IPS-18c (cell line): Measurements from ENCODE around the gene SERPINA1.
"Not testable (repeated sequence)": the region's sequence is repeated elsewhere in the genome, so short reads cannot be mapped to it uniquely, and the experiment has no call there.

Experiments
- H3K4me3 ChIP-seq: 2 replicates; pipeline ENCODE4 v1.7.0; 2013; ENCODE audit warnings: low read depth, mild to moderate bottlenecking, low read length, moderate library complexity; ENCODE audit not compliant: insufficient read depth
- H3K9me3 ChIP-seq: one replicate; pipeline ENCODE4 v1.6.1; 2013; ENCODE audit warnings: mild to moderate bottlenecking, low read length, moderate library complexity; ENCODE audit not compliant: control insufficient read depth, insufficient read depth

SERPINA1 gene

DNA sequence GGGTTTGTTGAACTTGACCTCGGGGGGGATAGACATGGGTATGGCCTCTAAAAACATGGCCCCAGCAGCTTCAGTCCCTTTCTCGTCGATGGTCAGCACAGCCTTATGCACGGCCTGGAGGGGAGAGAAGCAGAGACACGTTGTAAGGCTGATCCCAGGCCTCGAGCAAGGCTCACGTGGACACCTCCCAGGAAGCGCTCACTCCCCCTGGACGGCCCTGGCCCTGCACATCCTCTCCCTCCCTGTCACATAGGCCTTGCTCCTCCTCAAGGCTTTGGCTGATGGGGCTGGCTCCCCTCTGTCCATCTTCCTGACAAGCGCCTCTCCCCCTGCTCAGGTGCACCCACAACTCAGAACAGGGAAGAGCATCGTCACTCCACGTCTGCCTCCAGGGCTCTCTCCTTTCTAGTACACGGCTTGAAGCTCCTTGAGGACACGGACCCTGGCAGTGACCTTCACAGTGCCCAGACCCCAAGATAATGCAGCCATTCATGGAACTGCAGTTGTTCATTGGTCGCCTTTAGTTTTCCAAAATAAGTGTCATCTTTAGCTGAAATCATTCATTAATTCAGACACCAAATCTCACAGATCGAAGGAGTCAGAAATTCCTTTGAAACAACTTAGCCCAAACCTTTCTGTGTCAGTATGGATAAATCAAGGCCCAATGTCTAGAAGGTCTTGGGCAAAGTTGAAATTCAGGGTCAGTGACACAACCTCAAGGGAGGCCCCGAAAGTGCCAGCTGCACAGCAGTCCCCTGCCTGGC is 9.7 kb downstream of the SERPINA1 start:
- H3K9me3 ChIP-seq = no peaks in the 10 kb centered on the region
- H3K4me3 ChIP-seq = no peak overlapping the region

DNA sequence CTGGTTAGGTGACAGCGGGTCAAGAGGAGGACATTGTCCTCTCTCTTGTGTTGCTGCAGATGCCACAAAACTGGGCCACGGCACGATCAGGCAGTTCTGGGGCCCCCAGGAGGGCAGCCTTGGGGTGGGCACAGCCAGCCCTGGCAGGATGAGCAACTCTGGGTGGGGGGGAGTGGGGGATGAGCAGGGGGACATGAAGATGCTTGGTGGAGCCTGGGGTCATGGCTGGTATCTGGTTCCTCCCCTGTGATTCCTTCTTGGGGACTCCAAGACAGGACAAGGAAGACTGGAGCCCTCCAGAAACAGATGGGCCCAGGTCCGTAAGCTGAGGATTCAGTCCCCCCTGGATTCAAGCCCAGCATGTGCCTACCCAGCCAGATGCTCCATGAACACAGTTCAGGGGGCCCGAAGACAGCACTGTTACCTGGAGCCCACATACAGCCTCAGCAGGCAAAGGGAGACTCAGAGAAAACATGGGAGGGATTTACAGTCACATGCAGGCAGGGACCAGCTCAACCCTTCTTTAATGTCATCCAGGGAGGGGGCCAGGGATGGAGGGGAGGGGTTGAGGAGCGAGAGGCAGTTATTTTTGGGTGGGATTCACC is 10.4 kb downstream of the SERPINA1 start:
- H3K4me3 ChIP-seq = no peak overlapping the region
- H3K9me3 ChIP-seq = no peaks in the 10 kb centered on the region

DNA sequence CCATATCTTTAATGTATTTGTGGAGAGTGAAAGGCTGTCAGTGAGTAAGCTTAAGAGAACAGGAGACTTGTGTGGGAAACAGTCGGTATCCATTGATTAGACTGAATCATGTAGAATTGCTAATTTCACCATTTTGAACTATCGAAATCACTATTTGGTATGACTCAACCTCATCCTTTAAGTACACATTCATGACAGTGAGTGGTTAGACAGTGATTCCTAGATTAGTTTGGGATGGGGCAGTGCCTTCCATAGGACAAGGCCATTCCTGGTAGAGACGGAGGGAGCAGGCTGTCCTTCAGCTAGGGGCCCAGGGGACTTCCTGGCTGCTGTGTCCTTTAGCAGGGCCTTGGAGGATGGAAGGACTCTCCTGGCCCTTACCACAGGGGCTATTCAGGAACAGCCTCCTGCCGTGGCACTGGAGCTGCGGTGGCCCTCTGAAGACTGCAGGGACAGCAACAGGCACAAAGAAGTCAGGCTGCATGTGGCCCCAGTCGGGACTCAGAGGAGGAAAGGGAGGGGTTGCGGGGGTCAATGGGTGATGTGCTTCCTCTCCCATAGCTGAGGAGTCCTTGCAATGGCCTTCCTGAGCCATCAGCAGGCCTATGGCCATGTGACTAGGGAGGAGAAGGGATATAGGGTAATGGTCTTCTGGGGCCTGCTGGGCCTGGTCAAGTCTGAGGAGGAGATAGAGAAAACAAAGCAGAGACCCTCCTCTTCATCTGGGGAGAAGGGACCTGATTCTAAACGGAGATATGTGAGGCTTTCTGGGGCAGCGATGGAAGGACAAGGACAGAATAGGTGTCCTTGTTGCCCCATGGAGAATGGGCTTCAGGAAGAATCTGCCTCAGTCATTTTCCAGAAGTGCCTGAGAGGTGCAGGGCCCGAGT is 11.2 kb downstream of the SERPINA1 start:
- H3K9me3 ChIP-seq = no peaks in the 10 kb centered on the region
- H3K4me3 ChIP-seq = no peak overlapping the region

GRCh38 chr14:94376108-94376975 is 12.1 kb downstream of the SERPINA1 start:
- Histone ChIP-seq H3K4me3 (no peak overlapping the region), H3K9me3 (no peaks in the 10 kb centered on the region)

GRCh38 chr14:94375552-94376107 is 12.8 kb downstream of the SERPINA1 start:
- Histone ChIP-seq H3K4me3 (no peak overlapping the region), H3K9me3 (no peaks in the 10 kb centered on the region)

- no peaks in the 10 kb centered on the region for H3K9me3 ChIP-seq
Observed at GRCh38 chr14:94374749-94375260, 13.6 kb downstream of the SERPINA1 start.

DNA sequence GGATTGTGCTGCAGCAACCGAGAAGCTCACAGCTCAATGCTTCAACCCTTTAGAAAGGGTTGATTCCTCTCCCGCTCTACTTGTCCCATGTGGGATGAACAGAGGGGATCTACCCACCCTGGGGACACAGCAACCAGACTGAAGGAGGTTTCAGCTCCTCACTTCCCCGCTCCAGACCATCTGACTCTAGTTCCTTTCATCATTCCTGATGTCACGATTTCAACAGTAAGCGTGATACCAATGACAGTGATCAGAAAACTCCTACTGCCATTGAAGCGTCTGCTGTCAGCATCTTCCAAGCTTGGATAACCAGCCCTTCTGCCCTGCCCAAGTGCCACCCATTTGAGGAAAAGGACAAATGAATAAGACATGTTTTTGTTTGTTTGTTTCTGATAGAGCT is 14.3 kb downstream of the SERPINA1 start:
- no peak overlapping the region for H3K4me3 ChIP-seq

More at GRCh38 chr14:94374749-94375260, 13.6 kb downstream of the SERPINA1 start:
- H3K4me3 ChIP-seq = no peak overlapping the region

GRCh38 chr14:94373708-94374107 is 14.7 kb downstream of the SERPINA1 start:
- no peak overlapping the region for H3K4me3 ChIP-seq
- H3K9me3 ChIP-seq = no peaks in the 10 kb centered on the region

More for the DNA sequence above, 14.3 kb downstream of the SERPINA1 start:
- no peaks in the 10 kb centered on the region for H3K9me3 ChIP-seq

- H3K9me3 ChIP-seq = no peaks in the 10 kb centered on the region
- H3K4me3 ChIP-seq = no peak overlapping the region
Observed at GRCh38 chr14:94372021-94372605, 16.3 kb downstream of the SERPINA1 start.

DNA sequence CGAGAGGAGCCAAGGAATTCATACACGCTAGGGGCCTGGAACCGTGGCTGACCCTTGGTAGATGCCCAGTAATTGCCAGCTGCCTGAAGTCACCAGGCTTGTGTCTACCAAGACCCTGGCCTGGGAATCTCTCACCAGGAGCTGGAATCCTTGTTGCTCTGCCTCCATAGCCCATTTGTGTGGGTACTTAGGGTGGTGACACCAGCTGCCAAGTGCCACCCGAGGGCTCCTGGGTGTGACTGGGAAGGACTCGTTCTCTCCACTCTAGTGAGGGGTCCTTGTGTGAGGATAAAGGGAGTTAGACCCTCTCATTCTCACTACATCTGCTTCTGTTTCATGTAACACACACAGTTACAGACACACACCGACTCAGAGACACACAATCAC is 17.9 kb downstream of the SERPINA1 start:
- no peak overlapping the region for H3K4me3 ChIP-seq

DNA sequence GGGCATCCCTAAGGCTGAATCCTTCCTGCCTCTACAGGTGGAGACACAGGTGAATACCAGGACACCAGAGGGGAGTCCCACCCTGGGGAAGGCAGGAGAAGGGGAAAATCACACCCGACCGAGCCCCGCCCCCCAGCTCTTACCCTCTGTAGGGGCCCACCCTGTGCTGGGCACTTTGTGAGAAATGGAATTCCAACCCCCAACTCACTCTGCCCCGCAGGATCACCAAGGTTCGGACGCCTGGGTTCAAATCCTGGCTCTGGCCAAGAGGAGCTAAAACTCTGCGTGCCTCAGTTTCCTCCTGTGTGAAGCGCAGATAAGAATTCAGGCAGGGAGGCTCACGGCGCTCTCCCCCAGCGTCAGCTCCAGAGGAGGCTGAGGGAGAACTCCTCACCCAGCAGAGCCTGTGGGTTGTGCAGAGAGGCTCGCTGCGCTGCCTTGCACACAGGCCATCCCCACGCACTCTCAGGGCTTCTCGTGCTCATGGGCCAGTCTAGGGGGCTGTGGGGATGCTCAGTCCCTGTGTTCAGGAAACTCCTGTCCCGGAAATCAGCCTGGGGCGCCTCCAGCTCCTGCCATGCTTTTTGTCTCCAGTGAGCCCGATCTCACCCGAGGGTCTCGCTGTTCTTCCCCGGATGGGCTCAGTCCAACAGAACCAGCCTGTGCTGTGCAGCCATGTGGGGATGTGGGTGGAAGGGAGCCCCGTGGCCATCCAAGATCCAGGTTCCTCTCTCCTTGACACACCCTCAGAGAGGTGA is 18.5 kb downstream of the SERPINA1 start:
- H3K4me3 ChIP-seq, H3K9me3 ChIP-seq: not testable (repeated sequence)

More for the DNA sequence above, 17.9 kb downstream of the SERPINA1 start:
- no peaks in the 10 kb centered on the region for H3K9me3 ChIP-seq

DNA sequence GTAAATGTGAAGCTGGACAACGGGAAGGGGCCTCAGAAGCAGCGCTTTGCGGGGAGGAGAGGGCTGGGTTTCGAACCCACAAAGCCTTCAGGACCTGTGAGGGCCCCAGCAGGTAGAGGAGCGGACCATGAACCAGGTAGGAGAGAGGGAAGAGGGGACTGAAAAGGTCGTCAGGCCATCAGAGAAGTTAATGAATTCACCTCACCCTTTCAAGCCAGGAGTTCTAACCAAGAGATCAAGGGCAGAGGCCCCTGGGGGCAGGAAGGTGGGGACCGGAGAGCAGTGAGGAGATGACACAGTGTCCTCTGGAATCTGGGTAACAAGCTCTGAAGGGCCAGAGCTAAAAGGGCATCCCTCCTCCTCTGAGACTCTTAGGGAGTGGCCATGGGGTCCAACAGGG is 19.4 kb downstream of the SERPINA1 start:
- H3K4me3 ChIP-seq = no peak overlapping the region
- no peaks in the 10 kb centered on the region for H3K9me3 ChIP-seq

DNA sequence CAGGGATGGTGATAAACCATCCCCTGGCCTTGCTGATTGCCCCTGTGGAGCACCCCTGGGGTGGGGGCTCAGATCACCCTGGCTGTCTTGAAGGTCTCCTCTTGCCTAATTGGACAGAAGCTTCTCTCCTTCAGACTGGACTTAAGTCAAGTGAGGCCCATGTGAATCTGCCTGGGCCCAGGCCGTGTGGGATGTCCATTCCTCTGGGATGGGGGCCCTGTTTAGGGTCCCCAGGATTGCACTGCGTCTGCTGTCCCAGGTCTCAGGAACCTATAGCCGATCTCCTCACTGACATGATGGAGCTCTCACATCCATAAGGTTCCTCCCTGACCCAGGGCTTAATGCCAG is 20.2 kb downstream of the SERPINA1 start:
- H3K4me3 ChIP-seq = no peak overlapping the region
- no peaks in the 10 kb centered on the region for H3K9me3 ChIP-seq

DNA sequence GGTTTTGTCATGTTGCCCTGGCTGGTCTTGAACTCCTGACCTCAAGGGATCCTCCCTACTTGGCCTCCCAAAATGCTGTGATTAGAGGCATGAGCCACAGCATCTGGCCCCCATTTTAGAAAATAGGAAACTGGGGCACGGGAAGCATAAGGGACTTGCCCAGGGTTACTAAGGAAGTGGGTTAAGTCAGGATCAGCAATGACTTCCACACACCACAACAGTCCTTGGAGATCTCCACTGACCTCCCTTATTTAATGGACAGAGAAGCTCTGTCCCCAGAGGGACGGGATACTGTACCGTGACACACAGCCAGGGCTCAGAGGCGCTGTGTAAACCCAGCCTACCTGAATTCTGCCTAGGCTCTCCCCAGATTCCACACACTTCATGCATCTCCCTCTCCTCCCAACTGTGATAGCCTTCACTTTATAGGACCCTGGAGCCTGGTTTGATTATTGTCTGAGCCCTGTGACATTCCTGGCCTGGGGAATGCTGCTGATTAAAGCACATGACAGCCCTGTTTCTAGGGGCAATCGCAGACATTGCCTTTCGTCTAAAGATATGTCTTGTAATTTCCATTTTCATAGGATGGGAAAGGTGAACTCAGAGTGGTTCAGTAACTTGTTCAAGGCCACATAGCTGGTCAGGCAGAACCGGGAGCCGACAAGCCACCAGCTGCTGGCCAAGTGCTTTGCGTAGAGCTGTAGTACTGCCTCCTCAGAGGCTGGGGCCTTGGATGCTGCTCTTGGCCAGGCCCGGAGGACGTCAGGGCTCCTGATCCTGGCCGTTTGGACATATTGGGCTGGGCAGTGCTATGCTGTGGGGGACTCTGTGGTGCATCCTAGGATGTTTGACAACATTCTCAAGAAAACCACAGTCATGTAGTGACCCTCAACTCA is 20.8 kb downstream of the SERPINA1 start:
- no peaks in the 10 kb centered on the region for H3K9me3 ChIP-seq
- H3K4me3 ChIP-seq = no peak overlapping the region
